WERI-Rb-1 (cell line): Measurements from ENCODE around the gene CLIC5.

Source experiments
- DNase-seq: peaks from one replicate; pipeline ENCODE4 v3.0.0-alpha.2; 2020
- H3K27ac ChIP-seq: fragments of 250-450 bp; sonication (Bioruptor Pico); 2 replicates; pipeline ENCODE4 v1.5.1; 2020; ENCODE audit warnings: mild to moderate bottlenecking, moderate library complexity
- H3K27me3 ChIP-seq: fragments of 250-450 bp; sonication (Bioruptor Pico); 2 replicates; pipeline ENCODE4 v1.5.1; 2021; ENCODE audit warnings: mild to moderate bottlenecking, low read depth, moderate library complexity; ENCODE audit not compliant: insufficient read depth, severe bottlenecking
- H3K36me3 ChIP-seq: fragments of 250-450 bp; sonication (Bioruptor Pico); 2 replicates; pipeline ENCODE4 v1.5.1; 2020; ENCODE audit warnings: mild to moderate bottlenecking, moderate library complexity
- H3K4me3 ChIP-seq: 2 replicates; pipeline ENCODE4 v1.5.1; 2011; ENCODE audit warnings: low read depth, mild to moderate bottlenecking, control low read depth, low read length
- H3K9me3 ChIP-seq: fragments of 250-450 bp; sonication (Bioruptor Pico); 2 replicates; pipeline ENCODE4 v1.5.1; 2021; ENCODE audit warnings: mild to moderate bottlenecking, moderate library complexity; ENCODE audit not compliant: severe bottlenecking
- CTCF ChIP-seq: IDR thresholded peaks from 2 replicates; pipeline ENCODE4 v1.5.1; 2011; ENCODE audit warnings: low read depth, mild to moderate bottlenecking, control low read depth, inconsistent platforms, low read length

The CLIC5 gene

GRCh38 chr6:45870531-45870930 is 145.1 kb downstream of the CLIC5 start:
- Histone ChIP-seq H3K27ac (no peak overlapping the region), H3K9me3 (no peaks in the 10 kb centered on the region), H3K4me3 (no peak overlapping the region), H3K36me3 (no peaks in the 10 kb centered on the region), H3K27me3 (no peaks in the 10 kb centered on the region)
- DNase-seq, result no peak
- TF ChIP-seq CTCF, result no peak

GRCh38 chr6:45864651-45865050 is 151.0 kb downstream of the CLIC5 start:
- Histone ChIP-seq H3K36me3 (no peaks in the 10 kb centered on the region), H3K27me3 (no peaks in the 10 kb centered on the region), H3K4me3 (no peak overlapping the region), H3K9me3 (no peaks in the 10 kb centered on the region), H3K27ac (no peak overlapping the region)
- no peak for DNase-seq
- no peak for TF ChIP-seq CTCF

GRCh38 chr6:45858691-45859090 is 157.0 kb downstream of the CLIC5 start:
- Histone ChIP-seq H3K27ac (no peak overlapping the region), H3K27me3 (no peaks in the 10 kb centered on the region), H3K4me3 (no peak overlapping the region), H3K36me3 (no peaks in the 10 kb centered on the region), H3K9me3 (no peaks in the 10 kb centered on the region)
- DNase-seq, result no peak
- no peak for TF ChIP-seq CTCF

- Histone ChIP-seq H3K27ac (no peak overlapping the region), H3K9me3 (no peaks in the 10 kb centered on the region), H3K27me3 (no peaks in the 10 kb centered on the region), H3K36me3 (no peaks in the 10 kb centered on the region), H3K4me3 (no peak overlapping the region)
- DNase-seq, result no peak
- no peak for TF ChIP-seq CTCF
These were observed 157.8 kb downstream of the CLIC5 start for GRCh38 chr6:45857827-45858226.

- no peaks in the 10 kb centered on the region for H3K27me3 ChIP-seq
- DNase-seq, result no peak
- H3K4me3 ChIP-seq, result no peak overlapping the region
- no peaks in the 10 kb centered on the region for H3K36me3 ChIP-seq
- no peaks in the 10 kb centered on the region for H3K9me3 ChIP-seq
- no peak overlapping the region for H3K27ac ChIP-seq
- TF ChIP-seq CTCF, result no peak
These were observed 159.8 kb downstream of the CLIC5 start for GRCh38 chr6:45855642-45856394.

GRCh38 chr6:45854149-45854742 is 161.4 kb downstream of the CLIC5 start:
- H3K9me3 ChIP-seq, result no peaks in the 10 kb centered on the region
- DNase-seq, result no peak
- H3K36me3 ChIP-seq, result no peaks in the 10 kb centered on the region
- no peak for TF ChIP-seq CTCF
- no peak overlapping the region for H3K27ac ChIP-seq
- H3K4me3 ChIP-seq, result no peak overlapping the region
- no peaks in the 10 kb centered on the region for H3K27me3 ChIP-seq
